GM12891 (cell line): Measurements from ENCODE around the gene HK3.

ENCODE experiments used
- POLR2A ChIP-seq: IDR thresholded peaks from 2 replicates; pipeline ENCODE4 v1.6.1; 2011; ENCODE audit warnings: low read depth, low read length, control low read depth
- POLR2AphosphoS5 ChIP-seq: IDR thresholded peaks from 2 replicates; pipeline ENCODE4 v1.6.1; 2011; ENCODE audit warnings: low read depth, low read length, control low read depth
- POU2F2 ChIP-seq: IDR thresholded peaks from 2 replicates; pipeline ENCODE4 v1.6.1; 2011; ENCODE audit warnings: low read depth, mild to moderate bottlenecking, control low read depth, low read length, moderate library complexity
- SPI1 ChIP-seq: IDR thresholded peaks from 2 replicates; pipeline ENCODE4 v1.6.1; 2011; ENCODE audit warnings: low read depth, low read length, control low read depth
- TAF1 ChIP-seq: IDR thresholded peaks from 2 replicates; pipeline ENCODE4 v1.6.1; 2011; ENCODE audit warnings: low read depth, low read length, control low read depth

GRCh38 chr5:176876506-176877431 is 22.4 kb downstream of the HK3 start:
- TF ChIP-seq TAF1: no peak
- no peak for TF ChIP-seq POLR2A
- no peak for TF ChIP-seq POLR2AphosphoS5
- TF ChIP-seq POU2F2: no peak
- TF ChIP-seq SPI1: no peak
